GM23338 (cell line): Measurements from ENCODE around the gene DDA1. TPM values are rescaled to one million over a fixed set of nuclear protein-coding genes. Genes with fewer than 3 reads are reported as not detected.

Experiments used
- ATAC-seq: fragments of 200-7000 bp; cut with Tn5 transposase; 3 replicates; pipeline ENCODE4 v1.9.1; 2020
- DNase-seq: peaks from one replicate; pipeline ENCODE4 v3.0.0-alpha.2; 2015; ENCODE audit warnings: low spot score
- H2AFZ ChIP-seq: fragments of 200-600 bp; sonication (generic); 2 replicates; pipeline ENCODE4 v1.8.0; 2016; ENCODE audit warnings: antibody characterized with exemption, mild to moderate bottlenecking, moderate library complexity
- H3F3A ChIP-seq: fragments of 200-600 bp; sonication (generic); replicated peaks from 2 replicates; pipeline ENCODE4 v1.8.0; 2017; ENCODE audit warnings: antibody characterized with exemption, mixed run types, low read depth
- H3K27ac ChIP-seq: fragments of 200-600 bp; sonication (generic); 2 replicates; pipeline ENCODE4 v1.6.1; 2016; ENCODE audit warnings: low read depth
- H3K27me3 ChIP-seq: fragments of 200-600 bp; sonication (generic); 2 replicates; pipeline ENCODE4 v1.8.0; 2016; ENCODE audit warnings: mild to moderate bottlenecking, mixed run types, moderate library complexity; ENCODE audit not compliant: insufficient read depth
- H3K36me3 ChIP-seq: fragments of 200-600 bp; sonication (generic); 2 replicates; pipeline ENCODE4 v1.8.0; 2016; ENCODE audit warnings: mild to moderate bottlenecking; ENCODE audit not compliant: insufficient read depth
- H3K4me1 ChIP-seq: fragments of 200-600 bp; sonication (generic); 2 replicates; pipeline ENCODE4 v1.8.0; 2016; ENCODE audit warnings: mild to moderate bottlenecking, moderate library complexity; ENCODE audit not compliant: insufficient read depth
- H3K4me2 ChIP-seq: fragments of 200-600 bp; sonication (generic); 2 replicates; pipeline ENCODE4 v1.7.1; 2017; ENCODE audit warnings: mixed run types
- H3K4me3 ChIP-seq: fragments of 200-600 bp; sonication (generic); 2 replicates; pipeline ENCODE4 v1.6.1; 2016; ENCODE audit warnings: mixed run types
- H3K79me2 ChIP-seq: fragments of 200-600 bp; sonication (generic); replicated peaks from 2 replicates; pipeline ENCODE4 v1.8.0; 2017; ENCODE audit warnings: mild to moderate bottlenecking; ENCODE audit not compliant: insufficient read depth
- H3K9me2 ChIP-seq: fragments of 200-600 bp; sonication (generic); 2 replicates; pipeline ENCODE4 v1.8.0; 2017; ENCODE audit not compliant: insufficient read depth
- H4K20me1 ChIP-seq: fragments of 200-600 bp; sonication (generic); replicated peaks from 2 replicates; pipeline ENCODE4 v1.8.0; 2017; ENCODE audit warnings: mild to moderate bottlenecking; ENCODE audit not compliant: insufficient read depth
- H3K27ac Mint-ChIP-seq: 2 replicates; pipeline ENCODE4 v1.8.0; 2020; ENCODE audit warnings: inconsistent platforms, mild to moderate bottlenecking, moderate library complexity, mixed read lengths
- H3K27me3 Mint-ChIP-seq: 3 replicates; pipeline ENCODE4 v1.8.0; 2022; ENCODE audit warnings: low read depth, mild to moderate bottlenecking, moderate library complexity, mixed read lengths, inconsistent platforms; ENCODE audit not compliant: insufficient read depth, poor library complexity
- H3K36me3 Mint-ChIP-seq: 3 replicates; pipeline ENCODE4 v1.8.0; 2021; ENCODE audit warnings: low read depth, mild to moderate bottlenecking, inconsistent platforms, moderate library complexity, mixed read lengths
- H3K4me1 Mint-ChIP-seq: 3 replicates; pipeline ENCODE4 v1.8.0; 2020; ENCODE audit warnings: mild to moderate bottlenecking, inconsistent platforms, mixed read lengths
- H3K4me3 Mint-ChIP-seq: 3 replicates; pipeline ENCODE4 v1.8.0; 2021; ENCODE audit warnings: moderate library complexity, mild to moderate bottlenecking, inconsistent platforms, mixed read lengths
- H3K9me3 Mint-ChIP-seq: 3 replicates; pipeline ENCODE4 v1.8.0; 2020; ENCODE audit warnings: moderate library complexity, mild to moderate bottlenecking, inconsistent platforms, mixed read lengths
- CREB1 ChIP-seq: fragments of 250-450 bp; sonication (Bioruptor Pico); IDR thresholded peaks from 2 replicates; pipeline ENCODE4 v1.5.0; 2020; ENCODE audit warnings: low read depth, mild to moderate bottlenecking, moderate library complexity
- EZH2 ChIP-seq: fragments of 200-600 bp; sonication (generic); IDR thresholded peaks from one replicate; pipeline ENCODE4 v1.8.0; 2017; ENCODE audit warnings: antibody characterized with exemption, mild to moderate bottlenecking, low read depth; ENCODE audit not compliant: unreplicated experiment
- EZH2phosphoT487 ChIP-seq: fragments of 200-600 bp; sonication (generic); IDR thresholded peaks from one replicate; pipeline ENCODE4 v1.8.1; 2018; ENCODE audit warnings: antibody characterized with exemption; ENCODE audit not compliant: unreplicated experiment
- JUNB ChIP-seq: IDR thresholded peaks from one replicate; pipeline ENCODE4 v1.6.1; 2016; ENCODE audit warnings: antibody characterized with exemption; ENCODE audit not compliant: unreplicated experiment
- NANOG ChIP-seq: IDR thresholded peaks from 2 replicates; pipeline ENCODE4 v1.6.1; 2016; ENCODE audit warnings: antibody characterized with exemption, borderline replicate concordance
- POLR2AphosphoS5 ChIP-seq: IDR thresholded peaks from 2 replicates; pipeline ENCODE4 v1.6.1; 2016; ENCODE audit warnings: antibody characterized with exemption, low read depth
- STAT1 ChIP-seq: IDR thresholded peaks from one replicate; pipeline ENCODE4 v1.6.1; 2016; ENCODE audit warnings: antibody characterized with exemption; ENCODE audit not compliant: unreplicated experiment
- ZNF114 ChIP-seq: fragments of 250-450 bp; sonication (Bioruptor Pico); IDR thresholded peaks from 2 replicates; pipeline ENCODE4 v1.5.0; 2020; ENCODE audit warnings: mild to moderate bottlenecking, moderate library complexity
- ZNF331 ChIP-seq: fragments of 250-450 bp; sonication (Bioruptor Pico); IDR thresholded peaks from 2 replicates; pipeline ENCODE4 v1.5.0; 2020; ENCODE audit warnings: low read depth, mild to moderate bottlenecking, moderate library complexity
- polyA plus RNA-seq: library from polyadenylated mRNA; unstranded; fragments of >200 nt; fragmentation: Nextera tagmentation; extraction: Ambion mirVana; gene quantifications from 2 replicates; pipeline ENCODE4 v1.2.1, GENCODE V29; 2016
- total RNA-seq: library from RNA; depleted of rRNA; stranded (reverse); fragments of >200 nt; shearing (Covaris generic); gene quantifications from 2 replicates; pipeline ENCODE4 v1.2.3, GENCODE V29; 2014
- TF ChIP-seq, protein P1 (sequence below): fragments of 250-450 bp; sonication (Bioruptor Pico); IDR thresholded peaks from 2 replicates; pipeline ENCODE4 v1.5.0; 2020; ENCODE audit warnings: mild to moderate bottlenecking, moderate library complexity
- TF ChIP-seq, protein P2 (sequence below): IDR thresholded peaks from 2 replicates; pipeline ENCODE4 v1.6.1; 2016; ENCODE audit warnings: antibody characterized with exemption
- TF ChIP-seq, protein P3 (sequence below), 2 experiments: fragments of 200-600 bp in 1 of 2; sonication (generic) in 1 of 2; conservative IDR thresholded peaks; 2 replicates each; pipeline versions ENCODE4 v1.5.1 to v1.6.1; 2016 to 2017; ENCODE audit warnings: antibody characterized with exemption in 2 of 2, low read depth in 2 of 2, mild to moderate bottlenecking in 2 of 2, moderate library complexity in 1 of 2
- TF ChIP-seq, protein P4 (sequence below): IDR thresholded peaks from one replicate; pipeline ENCODE4 v1.6.1; 2018; ENCODE audit warnings: antibody characterized with exemption; ENCODE audit not compliant: unreplicated experiment

Gene DDA1
- total and polyA plus RNA-seq, 2 experiments from 2014 or later = 34.6 to 107 TPM

DNA sequence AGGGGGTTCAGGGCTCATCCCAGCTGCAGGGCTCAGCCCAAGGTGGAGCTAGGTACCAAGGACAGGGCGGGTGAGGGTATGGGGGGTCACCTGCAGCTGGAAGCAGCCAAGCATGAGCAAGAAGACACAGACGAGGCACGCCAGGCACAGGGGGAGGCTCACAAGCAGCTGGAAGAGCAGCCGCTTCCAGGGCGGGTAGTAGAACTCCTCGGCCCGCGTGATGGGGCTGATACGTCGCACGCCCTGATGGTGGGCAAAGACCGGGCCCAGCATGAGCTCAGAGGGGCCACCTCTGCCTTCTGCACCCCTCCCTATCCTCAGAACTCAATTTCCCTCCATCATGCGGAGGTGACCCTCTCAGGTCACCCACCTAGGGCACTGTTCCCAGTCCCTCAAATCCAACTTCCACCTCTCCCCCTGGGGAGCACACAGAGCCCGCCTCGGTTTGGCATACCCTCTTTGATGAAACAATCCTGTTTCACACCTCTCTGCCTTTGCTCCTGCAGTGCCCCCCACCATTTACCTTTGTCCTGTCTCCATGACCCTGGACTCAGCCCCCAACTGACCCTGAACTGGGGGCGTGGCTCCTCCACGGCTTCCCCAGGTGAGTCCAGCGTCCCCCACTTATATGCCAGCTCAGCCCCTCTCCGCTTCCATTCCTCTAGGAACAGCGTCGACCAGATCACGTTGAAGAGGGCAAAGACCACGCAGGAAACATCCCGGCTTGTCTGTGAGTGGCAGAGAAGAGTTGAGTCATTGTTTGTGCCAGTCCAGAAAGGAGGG is 21.1 kb downstream of the DDA1 start:
- no peaks in the 10 kb centered on the region for H4K20me1 ChIP-seq
- TF ChIP-seq, protein P1, sequence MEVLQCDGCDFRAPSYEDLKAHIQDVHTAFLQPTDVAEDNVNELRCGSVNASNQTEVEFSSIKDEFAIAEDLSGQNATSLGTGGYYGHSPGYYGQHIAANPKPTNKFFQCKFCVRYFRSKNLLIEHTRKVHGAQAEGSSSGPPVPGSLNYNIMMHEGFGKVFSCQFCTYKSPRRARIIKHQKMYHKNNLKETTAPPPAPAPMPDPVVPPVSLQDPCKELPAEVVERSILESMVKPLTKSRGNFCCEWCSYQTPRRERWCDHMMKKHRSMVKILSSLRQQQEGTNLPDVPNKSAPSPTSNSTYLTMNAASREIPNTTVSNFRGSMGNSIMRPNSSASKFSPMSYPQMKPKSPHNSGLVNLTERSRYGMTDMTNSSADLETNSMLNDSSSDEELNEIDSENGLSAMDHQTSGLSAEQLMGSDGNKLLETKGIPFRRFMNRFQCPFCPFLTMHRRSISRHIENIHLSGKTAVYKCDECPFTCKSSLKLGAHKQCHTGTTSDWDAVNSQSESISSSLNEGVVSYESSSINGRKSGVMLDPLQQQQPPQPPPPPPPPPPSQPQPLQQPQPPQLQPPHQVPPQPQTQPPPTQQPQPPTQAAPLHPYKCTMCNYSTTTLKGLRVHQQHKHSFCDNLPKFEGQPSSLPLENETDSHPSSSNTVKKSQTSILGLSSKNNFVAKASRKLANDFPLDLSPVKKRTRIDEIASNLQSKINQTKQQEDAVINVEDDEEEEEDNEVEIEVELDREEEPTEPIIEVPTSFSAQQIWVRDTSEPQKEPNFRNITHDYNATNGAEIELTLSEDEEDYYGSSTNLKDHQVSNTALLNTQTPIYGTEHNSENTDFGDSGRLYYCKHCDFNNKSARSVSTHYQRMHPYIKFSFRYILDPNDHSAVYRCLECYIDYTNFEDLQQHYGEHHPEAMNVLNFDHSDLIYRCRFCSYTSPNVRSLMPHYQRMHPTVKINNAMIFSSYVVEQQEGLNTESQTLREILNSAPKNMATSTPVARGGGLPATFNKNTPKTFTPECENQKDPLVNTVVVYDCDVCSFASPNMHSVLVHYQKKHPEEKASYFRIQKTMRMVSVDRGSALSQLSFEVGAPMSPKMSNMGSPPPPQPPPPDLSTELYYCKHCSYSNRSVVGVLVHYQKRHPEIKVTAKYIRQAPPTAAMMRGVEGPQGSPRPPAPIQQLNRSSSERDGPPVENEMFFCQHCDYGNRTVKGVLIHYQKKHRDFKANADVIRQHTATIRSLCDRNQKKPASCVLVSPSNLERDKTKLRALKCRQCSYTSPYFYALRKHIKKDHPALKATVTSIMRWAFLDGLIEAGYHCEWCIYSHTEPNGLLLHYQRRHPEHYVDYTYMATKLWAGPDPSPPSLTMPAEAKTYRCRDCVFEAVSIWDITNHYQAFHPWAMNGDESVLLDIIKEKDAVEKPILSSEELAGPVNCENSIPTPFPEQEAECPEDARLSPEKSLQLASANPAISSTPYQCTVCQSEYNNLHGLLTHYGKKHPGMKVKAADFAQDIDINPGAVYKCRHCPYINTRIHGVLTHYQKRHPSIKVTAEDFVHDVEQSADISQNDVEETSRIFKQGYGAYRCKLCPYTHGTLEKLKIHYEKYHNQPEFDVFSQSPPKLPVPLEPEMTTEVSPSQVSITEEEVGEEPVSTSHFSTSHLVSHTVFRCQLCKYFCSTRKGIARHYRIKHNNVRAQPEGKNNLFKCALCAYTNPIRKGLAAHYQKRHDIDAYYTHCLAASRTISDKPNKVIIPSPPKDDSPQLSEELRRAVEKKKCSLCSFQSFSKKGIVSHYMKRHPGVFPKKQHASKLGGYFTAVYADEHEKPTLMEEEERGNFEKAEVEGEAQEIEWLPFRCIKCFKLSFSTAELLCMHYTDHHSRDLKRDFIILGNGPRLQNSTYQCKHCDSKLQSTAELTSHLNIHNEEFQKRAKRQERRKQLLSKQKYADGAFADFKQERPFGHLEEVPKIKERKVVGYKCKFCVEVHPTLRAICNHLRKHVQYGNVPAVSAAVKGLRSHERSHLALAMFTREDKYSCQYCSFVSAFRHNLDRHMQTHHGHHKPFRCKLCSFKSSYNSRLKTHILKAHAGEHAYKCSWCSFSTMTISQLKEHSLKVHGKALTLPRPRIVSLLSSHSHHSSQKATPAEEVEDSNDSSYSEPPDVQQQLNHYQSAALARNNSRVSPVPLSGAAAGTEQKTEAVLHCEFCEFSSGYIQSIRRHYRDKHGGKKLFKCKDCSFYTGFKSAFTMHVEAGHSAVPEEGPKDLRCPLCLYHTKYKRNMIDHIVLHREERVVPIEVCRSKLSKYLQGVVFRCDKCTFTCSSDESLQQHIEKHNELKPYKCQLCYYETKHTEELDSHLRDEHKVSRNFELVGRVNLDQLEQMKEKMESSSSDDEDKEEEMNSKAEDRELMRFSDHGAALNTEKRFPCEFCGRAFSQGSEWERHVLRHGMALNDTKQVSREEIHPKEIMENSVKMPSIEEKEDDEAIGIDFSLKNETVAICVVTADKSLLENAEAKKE (CRISPR knock-in tag) = no peak
- no peak for TF ChIP-seq ZNF114
- TF ChIP-seq JUNB = no peak
- no peak for TF ChIP-seq EZH2
- TF ChIP-seq, protein P2, sequence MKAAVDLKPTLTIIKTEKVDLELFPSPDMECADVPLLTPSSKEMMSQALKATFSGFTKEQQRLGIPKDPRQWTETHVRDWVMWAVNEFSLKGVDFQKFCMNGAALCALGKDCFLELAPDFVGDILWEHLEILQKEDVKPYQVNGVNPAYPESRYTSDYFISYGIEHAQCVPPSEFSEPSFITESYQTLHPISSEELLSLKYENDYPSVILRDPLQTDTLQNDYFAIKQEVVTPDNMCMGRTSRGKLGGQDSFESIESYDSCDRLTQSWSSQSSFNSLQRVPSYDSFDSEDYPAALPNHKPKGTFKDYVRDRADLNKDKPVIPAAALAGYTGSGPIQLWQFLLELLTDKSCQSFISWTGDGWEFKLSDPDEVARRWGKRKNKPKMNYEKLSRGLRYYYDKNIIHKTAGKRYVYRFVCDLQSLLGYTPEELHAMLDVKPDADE = no peak
- TF ChIP-seq, protein P3, sequence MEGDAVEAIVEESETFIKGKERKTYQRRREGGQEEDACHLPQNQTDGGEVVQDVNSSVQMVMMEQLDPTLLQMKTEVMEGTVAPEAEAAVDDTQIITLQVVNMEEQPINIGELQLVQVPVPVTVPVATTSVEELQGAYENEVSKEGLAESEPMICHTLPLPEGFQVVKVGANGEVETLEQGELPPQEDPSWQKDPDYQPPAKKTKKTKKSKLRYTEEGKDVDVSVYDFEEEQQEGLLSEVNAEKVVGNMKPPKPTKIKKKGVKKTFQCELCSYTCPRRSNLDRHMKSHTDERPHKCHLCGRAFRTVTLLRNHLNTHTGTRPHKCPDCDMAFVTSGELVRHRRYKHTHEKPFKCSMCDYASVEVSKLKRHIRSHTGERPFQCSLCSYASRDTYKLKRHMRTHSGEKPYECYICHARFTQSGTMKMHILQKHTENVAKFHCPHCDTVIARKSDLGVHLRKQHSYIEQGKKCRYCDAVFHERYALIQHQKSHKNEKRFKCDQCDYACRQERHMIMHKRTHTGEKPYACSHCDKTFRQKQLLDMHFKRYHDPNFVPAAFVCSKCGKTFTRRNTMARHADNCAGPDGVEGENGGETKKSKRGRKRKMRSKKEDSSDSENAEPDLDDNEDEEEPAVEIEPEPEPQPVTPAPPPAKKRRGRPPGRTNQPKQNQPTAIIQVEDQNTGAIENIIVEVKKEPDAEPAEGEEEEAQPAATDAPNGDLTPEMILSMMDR (conservative IDR thresholded peaks at IDR 0.05; ENCODE audit: low read depth in 2 of 2) = no peak
- TF ChIP-seq, protein P4, sequence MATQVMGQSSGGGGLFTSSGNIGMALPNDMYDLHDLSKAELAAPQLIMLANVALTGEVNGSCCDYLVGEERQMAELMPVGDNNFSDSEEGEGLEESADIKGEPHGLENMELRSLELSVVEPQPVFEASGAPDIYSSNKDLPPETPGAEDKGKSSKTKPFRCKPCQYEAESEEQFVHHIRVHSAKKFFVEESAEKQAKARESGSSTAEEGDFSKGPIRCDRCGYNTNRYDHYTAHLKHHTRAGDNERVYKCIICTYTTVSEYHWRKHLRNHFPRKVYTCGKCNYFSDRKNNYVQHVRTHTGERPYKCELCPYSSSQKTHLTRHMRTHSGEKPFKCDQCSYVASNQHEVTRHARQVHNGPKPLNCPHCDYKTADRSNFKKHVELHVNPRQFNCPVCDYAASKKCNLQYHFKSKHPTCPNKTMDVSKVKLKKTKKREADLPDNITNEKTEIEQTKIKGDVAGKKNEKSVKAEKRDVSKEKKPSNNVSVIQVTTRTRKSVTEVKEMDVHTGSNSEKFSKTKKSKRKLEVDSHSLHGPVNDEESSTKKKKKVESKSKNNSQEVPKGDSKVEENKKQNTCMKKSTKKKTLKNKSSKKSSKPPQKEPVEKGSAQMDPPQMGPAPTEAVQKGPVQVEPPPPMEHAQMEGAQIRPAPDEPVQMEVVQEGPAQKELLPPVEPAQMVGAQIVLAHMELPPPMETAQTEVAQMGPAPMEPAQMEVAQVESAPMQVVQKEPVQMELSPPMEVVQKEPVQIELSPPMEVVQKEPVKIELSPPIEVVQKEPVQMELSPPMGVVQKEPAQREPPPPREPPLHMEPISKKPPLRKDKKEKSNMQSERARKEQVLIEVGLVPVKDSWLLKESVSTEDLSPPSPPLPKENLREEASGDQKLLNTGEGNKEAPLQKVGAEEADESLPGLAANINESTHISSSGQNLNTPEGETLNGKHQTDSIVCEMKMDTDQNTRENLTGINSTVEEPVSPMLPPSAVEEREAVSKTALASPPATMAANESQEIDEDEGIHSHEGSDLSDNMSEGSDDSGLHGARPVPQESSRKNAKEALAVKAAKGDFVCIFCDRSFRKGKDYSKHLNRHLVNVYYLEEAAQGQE = no peak
- no peak for TF ChIP-seq ZNF331
- TF ChIP-seq CREB1 (CRISPR knock-in tag) = no peak
- no peak for TF ChIP-seq EZH2phosphoT487
- no peak for TF ChIP-seq NANOG
- no peak for TF ChIP-seq STAT1
- TF ChIP-seq POLR2AphosphoS5 = no peak
- H3K4me1 ChIP-seq = peaks cover 16% of the 10 kb centered on the region
- ATAC-seq (no peak), DNase-seq (no peak)
- H3K4me3 ChIP-seq = no peak overlapping the region
- H3K79me2 ChIP-seq = no peaks in the 10 kb centered on the region
- peaks cover 9% of the 10 kb centered on the region; the same call in 1 of the 2 replicates for H3K27me3 ChIP-seq
- no peak overlapping the region for H3K4me2 ChIP-seq
- Mint-ChIP-seq H3K4me1 (peaks cover 27% of the 10 kb centered on the region), H3K27ac (no peak overlapping the region), H3K36me3 (peaks cover 22% of the 10 kb centered on the region), H3K4me3 (peak overlapping the region; percentile 44; the same call in 2 of the 3 replicates), H3K27me3 (peaks cover 22% of the 10 kb centered on the region), H3K9me3 (peaks cover 5% of the 10 kb centered on the region; the same call in 2 of the 3 replicates)
- H3K36me3 ChIP-seq = no peaks in the 10 kb centered on the region
- peaks cover 31% of the 10 kb centered on the region for H3F3A ChIP-seq
- H2AFZ ChIP-seq = no peak overlapping the region
- H3K9me2 ChIP-seq = no peaks in the 10 kb centered on the region
- H3K27ac ChIP-seq = no peak overlapping the region
